Hepatocyte (in vitro differentiated cells): ENCODE data around the gene RBX1. TPM values are rescaled to one million over a fixed set of nuclear protein-coding genes. Genes with fewer than 3 reads are reported as not detected.

Experiments used
- DNase-seq: peaks from one replicate; pipeline ENCODE4 v3.0.0-alpha.2; 2016; ENCODE audit warnings: low spot score
- H2AFZ ChIP-seq: fragments of 200-600 bp; sonication (generic); 2 replicates; pipeline ENCODE4 v1.6.0; 2016; ENCODE audit warnings: antibody characterized with exemption, mild to moderate bottlenecking
- H3K27ac ChIP-seq: fragments of 200-600 bp; sonication (generic); 2 replicates; pipeline ENCODE4 v1.5.1; 2016; ENCODE audit warnings: mild to moderate bottlenecking
- H3K27me3 ChIP-seq: fragments of 200-600 bp; sonication (generic); 2 replicates; pipeline ENCODE4 v1.6.1; 2016
- H3K36me3 ChIP-seq: fragments of 200-600 bp; sonication (generic); replicated peaks from 2 replicates; pipeline ENCODE4 v1.5.1; 2016; ENCODE audit warnings: low read depth; ENCODE audit not compliant: insufficient read depth
- H3K4me1 ChIP-seq: fragments of 200-600 bp; sonication (generic); 2 replicates; pipeline ENCODE4 v1.5.1; 2016; ENCODE audit warnings: mild to moderate bottlenecking, moderate library complexity; ENCODE audit not compliant: insufficient read depth
- H3K4me2 ChIP-seq: fragments of 200-600 bp; sonication (generic); 2 replicates; pipeline ENCODE4 v1.6.0; 2016
- H3K4me3 ChIP-seq: fragments of 200-600 bp; sonication (generic); 2 replicates; pipeline ENCODE4 v1.5.1; 2016; ENCODE audit warnings: mild to moderate bottlenecking
- H3K79me2 ChIP-seq: fragments of 200-600 bp; sonication (generic); 2 replicates; pipeline ENCODE4 v1.6.0; 2017; ENCODE audit warnings: mild to moderate bottlenecking
- H3K9me2 ChIP-seq: fragments of 200-600 bp; sonication (generic); replicated peaks from 2 replicates; pipeline ENCODE4 v1.6.0; 2017; ENCODE audit warnings: mild to moderate bottlenecking; ENCODE audit not compliant: insufficient read depth
- H3K9me3 ChIP-seq: fragments of 200-600 bp; sonication (generic); 2 replicates; pipeline ENCODE4 v1.5.1; 2016; ENCODE audit warnings: low read depth, mild to moderate bottlenecking
- H4K20me1 ChIP-seq: fragments of 200-600 bp; sonication (generic); 2 replicates; pipeline ENCODE4 v1.6.0; 2016; ENCODE audit warnings: mild to moderate bottlenecking; ENCODE audit not compliant: insufficient read depth, poor library complexity, severe bottlenecking
- EZH2 ChIP-seq: fragments of 200-600 bp; sonication (generic); IDR thresholded peaks from 2 replicates; pipeline ENCODE4 v1.6.1; 2016; ENCODE audit warnings: antibody characterized with exemption, mild to moderate bottlenecking, borderline replicate concordance
- EZH2phosphoT487 ChIP-seq: fragments of 200-600 bp; sonication (generic); IDR thresholded peaks from one replicate; pipeline ENCODE4 v1.6.1; 2018; ENCODE audit warnings: antibody characterized with exemption, mild to moderate bottlenecking, low read depth, moderate library complexity; ENCODE audit not compliant: unreplicated experiment, severe bottlenecking
- WGBS: methylation state at CpG from one replicate; pipeline ENCODE4 v1.1.6; 2016; ENCODE audit warnings: low lambda C conversion rate; ENCODE audit errors: missing lambda C conversion rate; 5-methylcytosine and 5-hydroxymethylcytosine counted together
- polyA plus RNA-seq: library from polyadenylated mRNA; unstranded; fragments of >200 nt; fragmentation: Nextera tagmentation; extraction: Ambion mirVana; gene quantifications from 2 replicates; pipeline ENCODE4 v1.2.1, GENCODE V29; 2016
- total RNA-seq: library from RNA; depleted of rRNA; stranded (reverse); fragments of >200 nt; gene quantifications from 2 replicates; pipeline ENCODE4 v1.2.3, GENCODE V29; 2014
- TF ChIP-seq, protein P1 (sequence below): fragments of 200-600 bp; sonication (generic); IDR thresholded peaks from 2 replicates; pipeline ENCODE4 v1.5.1; 2016; ENCODE audit warnings: antibody characterized with exemption, mild to moderate bottlenecking; ENCODE audit not compliant: poor library complexity

RBX1 gene
- total and polyA plus RNA-seq, 2 experiments from 2014 or later: 63.2 to 191 TPM

- H3K9me3 ChIP-seq: no peaks in the 10 kb centered on the region
- no peak overlapping the region for H2AFZ ChIP-seq
- H3K4me1 ChIP-seq: no peaks in the 10 kb centered on the region
- no peak overlapping the region for H3K27ac ChIP-seq
- H3K9me2 ChIP-seq: no peaks in the 10 kb centered on the region
- H3K79me2 ChIP-seq: peaks cover 25% of the 10 kb centered on the region
- TF ChIP-seq, protein P1, sequence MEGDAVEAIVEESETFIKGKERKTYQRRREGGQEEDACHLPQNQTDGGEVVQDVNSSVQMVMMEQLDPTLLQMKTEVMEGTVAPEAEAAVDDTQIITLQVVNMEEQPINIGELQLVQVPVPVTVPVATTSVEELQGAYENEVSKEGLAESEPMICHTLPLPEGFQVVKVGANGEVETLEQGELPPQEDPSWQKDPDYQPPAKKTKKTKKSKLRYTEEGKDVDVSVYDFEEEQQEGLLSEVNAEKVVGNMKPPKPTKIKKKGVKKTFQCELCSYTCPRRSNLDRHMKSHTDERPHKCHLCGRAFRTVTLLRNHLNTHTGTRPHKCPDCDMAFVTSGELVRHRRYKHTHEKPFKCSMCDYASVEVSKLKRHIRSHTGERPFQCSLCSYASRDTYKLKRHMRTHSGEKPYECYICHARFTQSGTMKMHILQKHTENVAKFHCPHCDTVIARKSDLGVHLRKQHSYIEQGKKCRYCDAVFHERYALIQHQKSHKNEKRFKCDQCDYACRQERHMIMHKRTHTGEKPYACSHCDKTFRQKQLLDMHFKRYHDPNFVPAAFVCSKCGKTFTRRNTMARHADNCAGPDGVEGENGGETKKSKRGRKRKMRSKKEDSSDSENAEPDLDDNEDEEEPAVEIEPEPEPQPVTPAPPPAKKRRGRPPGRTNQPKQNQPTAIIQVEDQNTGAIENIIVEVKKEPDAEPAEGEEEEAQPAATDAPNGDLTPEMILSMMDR: no peak
- TF ChIP-seq EZH2: no peak
- TF ChIP-seq EZH2phosphoT487: no peak
- H4K20me1 ChIP-seq: no peaks in the 10 kb centered on the region
- peaks cover 8% of the 10 kb centered on the region for H3K36me3 ChIP-seq
- DNase-seq: no peak
- 95% methylated on average over 8 of the region's 8 CpGs for WGBS
- H3K27me3 ChIP-seq: no peaks in the 10 kb centered on the region
- H3K4me2 ChIP-seq: no peak overlapping the region
- H3K4me3 ChIP-seq: no peak overlapping the region
Measured at GRCh38 chr22:40967111-40967760, 16.1 kb downstream of the RBX1 start.

- Histone ChIP-seq H3K27me3 (no peaks in the 10 kb centered on the region), H3K4me1 (no peaks in the 10 kb centered on the region), H3K36me3 (no peaks in the 10 kb centered on the region), H3K9me2 (no peaks in the 10 kb centered on the region), H3K4me3 (no peak overlapping the region), H3K79me2 (no peaks in the 10 kb centered on the region), H3K4me2 (no peak overlapping the region), H4K20me1 (no peaks in the 10 kb centered on the region), H3K9me3 (no peaks in the 10 kb centered on the region), H2AFZ (no peak overlapping the region), H3K27ac (no peak overlapping the region)
- 94% methylated on average over 6 of the region's 6 CpGs for WGBS
- TF ChIP-seq, protein P1: no peak
- TF ChIP-seq EZH2 (no peak), EZH2phosphoT487 (no peak)
- no peak for DNase-seq
Measured at GRCh38 chr22:40972587-40972986, 21.4 kb downstream of the RBX1 start.

DNA sequence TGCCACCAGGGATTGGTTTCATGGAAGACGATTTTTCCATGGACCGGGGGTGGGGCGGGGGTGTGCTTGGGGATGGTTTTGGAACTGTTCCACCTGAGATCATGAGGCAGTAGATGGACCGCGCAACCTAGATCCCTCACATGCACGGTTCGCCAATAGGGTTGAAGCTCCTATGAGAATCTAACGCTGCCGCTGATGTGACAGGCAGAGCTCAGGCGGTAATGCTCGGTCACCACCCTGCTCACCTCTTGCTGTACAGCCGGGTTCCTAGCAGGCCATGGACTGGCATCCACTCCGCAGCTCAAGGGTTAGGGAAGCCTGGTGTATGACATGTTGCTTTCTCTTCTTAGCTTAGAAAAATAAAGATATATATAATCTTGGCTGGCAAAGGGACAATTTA is 22.0 kb downstream of the RBX1 start:
- no peak overlapping the region for H3K4me2 ChIP-seq

More for the DNA sequence above, 22.0 kb downstream of the RBX1 start:
- Histone ChIP-seq H3K27ac (no peak overlapping the region), H2AFZ (no peak overlapping the region), H4K20me1 (no peaks in the 10 kb centered on the region), H3K9me3 (no peaks in the 10 kb centered on the region), H3K36me3 (no peaks in the 10 kb centered on the region), H3K9me2 (no peaks in the 10 kb centered on the region), H3K4me1 (no peaks in the 10 kb centered on the region), H3K4me3 (no peak overlapping the region), H3K79me2 (no peaks in the 10 kb centered on the region), H3K27me3 (no peaks in the 10 kb centered on the region)
- WGBS: 97% methylated on average over 13 of the region's 13 CpGs
- TF ChIP-seq, protein P1: no peak
- DNase-seq: no peak
